ENCODE data around the gene TRABD2A. TPM values are rescaled to one million over a fixed set of nuclear protein-coding genes. Genes with fewer than 3 reads are reported as not detected.
A peak's percentile ranks its signal among the peaks of the same experiment; 100 is the strongest.

Gene TRABD2A
- total RNA-seq, 1 experiment from 2014 or later = 4.6 TPM

DNA sequence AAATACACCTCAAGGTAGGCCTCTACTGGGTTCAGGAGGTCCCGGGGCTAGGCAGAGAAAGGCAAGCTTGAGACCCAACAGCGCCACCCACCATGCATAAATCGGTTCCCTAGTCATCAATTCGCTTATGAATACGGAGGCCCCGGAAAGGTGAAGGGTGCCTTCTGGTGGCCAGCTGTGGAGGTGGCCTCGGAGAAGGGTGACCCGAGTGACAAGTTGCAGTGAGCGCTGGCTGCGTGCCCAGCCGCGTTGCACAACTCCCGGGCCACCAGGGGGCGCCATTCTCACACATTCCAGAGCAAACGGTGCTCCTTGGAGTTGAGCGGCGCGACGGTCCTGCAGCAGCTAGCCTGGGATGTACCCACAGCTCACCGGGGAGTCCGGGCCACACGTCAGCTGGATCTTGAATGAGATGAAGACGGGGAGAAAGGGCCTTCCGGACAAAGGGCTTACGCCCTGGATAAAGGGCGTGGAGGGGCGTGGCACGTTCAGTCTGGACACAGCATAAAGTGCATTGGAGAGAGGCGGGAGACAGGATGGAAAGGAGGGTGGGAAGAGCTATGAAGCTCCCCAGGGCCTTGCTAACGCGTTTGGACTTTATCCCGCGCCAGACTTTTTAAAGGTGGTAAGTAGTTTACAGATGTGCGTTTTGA, 45.0 kb upstream of the TRABD2A start (continued):
- TF ChIP-seq, protein P1, sequence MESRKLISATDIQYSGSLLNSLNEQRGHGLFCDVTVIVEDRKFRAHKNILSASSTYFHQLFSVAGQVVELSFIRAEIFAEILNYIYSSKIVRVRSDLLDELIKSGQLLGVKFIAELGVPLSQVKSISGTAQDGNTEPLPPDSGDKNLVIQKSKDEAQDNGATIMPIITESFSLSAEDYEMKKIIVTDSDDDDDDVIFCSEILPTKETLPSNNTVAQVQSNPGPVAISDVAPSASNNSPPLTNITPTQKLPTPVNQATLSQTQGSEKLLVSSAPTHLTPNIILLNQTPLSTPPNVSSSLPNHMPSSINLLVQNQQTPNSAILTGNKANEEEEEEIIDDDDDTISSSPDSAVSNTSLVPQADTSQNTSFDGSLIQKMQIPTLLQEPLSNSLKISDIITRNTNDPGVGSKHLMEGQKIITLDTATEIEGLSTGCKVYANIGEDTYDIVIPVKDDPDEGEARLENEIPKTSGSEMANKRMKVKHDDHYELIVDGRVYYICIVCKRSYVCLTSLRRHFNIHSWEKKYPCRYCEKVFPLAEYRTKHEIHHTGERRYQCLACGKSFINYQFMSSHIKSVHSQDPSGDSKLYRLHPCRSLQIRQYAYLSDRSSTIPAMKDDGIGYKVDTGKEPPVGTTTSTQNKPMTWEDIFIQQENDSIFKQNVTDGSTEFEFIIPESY (IDR thresholded peaks at IDR 0.05; ENCODE audit: extremely low read depth, insufficient replicate concordance, low read length) = no peak
- TF ChIP-seq TCF7L2 (IDR thresholded peaks at IDR 0.05; ENCODE audit: borderline replicate concordance, extremely low read depth, insufficient read depth, insufficient read length) = peak; percentile 64

DNA sequence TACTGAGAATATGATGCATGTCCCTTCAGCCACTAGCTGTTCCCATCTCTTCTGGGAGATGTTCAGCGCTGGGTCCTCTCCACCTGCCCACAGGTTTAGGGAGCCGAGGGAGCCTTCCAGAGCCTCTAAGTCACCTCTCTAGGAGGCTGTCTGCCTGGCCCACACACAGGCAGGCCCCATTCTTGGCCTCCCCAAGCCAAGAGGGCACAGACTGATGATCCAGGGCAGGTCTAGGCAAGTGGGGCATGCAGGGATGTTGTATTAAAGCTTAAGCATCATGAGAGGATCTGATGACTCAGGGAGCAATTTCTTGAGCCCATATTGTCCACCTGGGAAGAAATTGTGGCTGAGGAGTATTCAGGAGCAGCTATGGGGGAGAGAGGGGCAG, 44.4 kb upstream of the TRABD2A start:
- peaks cover 14 to 47% of the 10 kb centered on the region in 2 experiments for H3K4me1 ChIP-seq (ENCODE audit: control insufficient read depth in 1 of 2, insufficient read depth in 2 of 2, low read length in 2 of 2)
- DNase-seq (ENCODE audit: low read depth, low spot score) (no peak), ATAC-seq (peak; percentile 18)
- H3K9me2 ChIP-seq (ENCODE audit: insufficient read depth) = no peaks in the 10 kb centered on the region
- H3K4me2 ChIP-seq (ENCODE audit: low read length) = peak overlapping the region; percentile 100
- no peaks in the 10 kb centered on the region for H4K20me1 ChIP-seq (ENCODE audit: insufficient read depth)
- H2AFZ ChIP-seq (ENCODE audit: low read depth, low read length, poor library complexity, severe bottlenecking) = peak overlapping the region; percentile 13
- CTCF ChIA-PET = interaction anchor here (0.7 to 2.2 kb wide), 41 partner anchors 8 to 611 kb away, joined by 3 to 39 read pairs (median 6); partner anchors contain the start of genes SUCLG1 and TMSB10
- H3K79me2 ChIP-seq (ENCODE audit: insufficient read depth, low read length) = no peaks in the 10 kb centered on the region
- TF ChIP-seq SRF (IDR thresholded peaks at IDR 0.05; ENCODE audit: low read depth) (no peak), SIN3A (IDR thresholded peaks at IDR 0.05; ENCODE audit: low read depth) (no peak), RAD21 (IDR thresholded peaks at IDR 0.05; ENCODE audit: low read depth) (no peak), SP1 (IDR thresholded peaks at IDR 0.05; ENCODE audit: low read depth) (no peak)
- TF ChIP-seq, protein P2, sequence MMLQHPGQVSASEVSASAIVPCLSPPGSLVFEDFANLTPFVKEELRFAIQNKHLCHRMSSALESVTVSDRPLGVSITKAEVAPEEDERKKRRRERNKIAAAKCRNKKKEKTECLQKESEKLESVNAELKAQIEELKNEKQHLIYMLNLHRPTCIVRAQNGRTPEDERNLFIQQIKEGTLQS (IDR thresholded peaks at IDR 0.05) = no peak
- TF ChIP-seq, protein P3, sequence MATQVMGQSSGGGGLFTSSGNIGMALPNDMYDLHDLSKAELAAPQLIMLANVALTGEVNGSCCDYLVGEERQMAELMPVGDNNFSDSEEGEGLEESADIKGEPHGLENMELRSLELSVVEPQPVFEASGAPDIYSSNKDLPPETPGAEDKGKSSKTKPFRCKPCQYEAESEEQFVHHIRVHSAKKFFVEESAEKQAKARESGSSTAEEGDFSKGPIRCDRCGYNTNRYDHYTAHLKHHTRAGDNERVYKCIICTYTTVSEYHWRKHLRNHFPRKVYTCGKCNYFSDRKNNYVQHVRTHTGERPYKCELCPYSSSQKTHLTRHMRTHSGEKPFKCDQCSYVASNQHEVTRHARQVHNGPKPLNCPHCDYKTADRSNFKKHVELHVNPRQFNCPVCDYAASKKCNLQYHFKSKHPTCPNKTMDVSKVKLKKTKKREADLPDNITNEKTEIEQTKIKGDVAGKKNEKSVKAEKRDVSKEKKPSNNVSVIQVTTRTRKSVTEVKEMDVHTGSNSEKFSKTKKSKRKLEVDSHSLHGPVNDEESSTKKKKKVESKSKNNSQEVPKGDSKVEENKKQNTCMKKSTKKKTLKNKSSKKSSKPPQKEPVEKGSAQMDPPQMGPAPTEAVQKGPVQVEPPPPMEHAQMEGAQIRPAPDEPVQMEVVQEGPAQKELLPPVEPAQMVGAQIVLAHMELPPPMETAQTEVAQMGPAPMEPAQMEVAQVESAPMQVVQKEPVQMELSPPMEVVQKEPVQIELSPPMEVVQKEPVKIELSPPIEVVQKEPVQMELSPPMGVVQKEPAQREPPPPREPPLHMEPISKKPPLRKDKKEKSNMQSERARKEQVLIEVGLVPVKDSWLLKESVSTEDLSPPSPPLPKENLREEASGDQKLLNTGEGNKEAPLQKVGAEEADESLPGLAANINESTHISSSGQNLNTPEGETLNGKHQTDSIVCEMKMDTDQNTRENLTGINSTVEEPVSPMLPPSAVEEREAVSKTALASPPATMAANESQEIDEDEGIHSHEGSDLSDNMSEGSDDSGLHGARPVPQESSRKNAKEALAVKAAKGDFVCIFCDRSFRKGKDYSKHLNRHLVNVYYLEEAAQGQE (IDR thresholded peaks at IDR 0.05; ENCODE audit: low read depth) = no peak
- POLR2A ChIA-PET = interaction anchor here (0.5 to 9.0 kb wide), 15 partner anchors 9 to 403 kb away, joined by 3 to 163 read pairs (median 4); partner anchors contain the start of genes KCMF1, TGOLN2, TMSB10 and TRABD2A
- no peaks in the 10 kb centered on the region for H3K36me3 ChIP-seq (ENCODE audit: control insufficient read depth in 1 of 2, insufficient read depth in 2 of 2, low read length in 2 of 2)
- RAD21 ChIA-PET (ENCODE audit: low non-redundant PET in 1 of 2, low total read pairs in 2 of 2, uncharacterized antibody in 2 of 2, unreplicated experiment in 2 of 2) = interaction anchor here (0.7 to 1.7 kb wide), 7 partner anchors 18 to 295 kb away, joined by 3 to 6 read pairs (median 4); no protein-coding TSS in a partner anchor
- H3K9ac ChIP-seq (ENCODE audit: low read length) = 0 out of 2 replicates have a peak overlapping the region, but pooled peaks have one; percentile 3
- no peak overlapping the region for H3K4me3 ChIP-seq (replicated peaks in 1 of 2; ENCODE audit: low read depth in 1 of 2, low read length in 2 of 2)
- H3K27me3 ChIP-seq (ENCODE audit: insufficient read depth, low read length) = no peaks in the 10 kb centered on the region
- intact Hi-C loops (cut with micrococcal nuclease) = loop anchor here (1.0 to 5.0 kb wide), 2 partner anchors 43 to 293 kb away; no protein-coding TSS in a partner anchor
- no peaks in the 10 kb centered on the region for H3K9me3 ChIP-seq (ENCODE audit: control insufficient read depth in 1 of 2, insufficient read depth in 1 of 2, low read depth in 1 of 2, low read length in 2 of 2)
- no TSS peak for BruUV-seq (replicated peaks)
- H3K27ac ChIP-seq (ENCODE audit: low read depth, low read length) = peak overlapping the region; percentile 73
